ENCODE results near the gene CSRP3.

The CSRP3 gene

GRCh38 chr11:19191530-19192169, 10.1 kb downstream of the CSRP3 start:
- DNase-seq (ENCODE audit: extremely low spot score, insufficient read length, low read depth) (no peak), FAIRE-seq (no peak)

- FAIRE-seq, result no peak
- DNase-seq (ENCODE audit: extremely low spot score, insufficient read length, low read depth), result no peak
Observed at GRCh38 chr11:19187833-19188258, 13.9 kb downstream of the CSRP3 start.

GRCh38 chr11:19187114-19187832, 14.5 kb downstream of the CSRP3 start:
- DNase-seq (ENCODE audit: extremely low spot score, insufficient read length, low read depth) (no peak), FAIRE-seq (no peak)

- DNase-seq (ENCODE audit: extremely low spot score, insufficient read length, low read depth) (no peak), FAIRE-seq (no peak)
Observed at GRCh38 chr11:19185516-19186052, 16.2 kb downstream of the CSRP3 start.

- no peak for DNase-seq (ENCODE audit: extremely low spot score, insufficient read length, low read depth)
- no peak for FAIRE-seq
Observed at GRCh38 chr11:19185036-19185435, 16.7 kb downstream of the CSRP3 start.

GRCh38 chr11:19183646-19184045, 18.1 kb downstream of the CSRP3 start:
- no peak for FAIRE-seq
- DNase-seq (ENCODE audit: extremely low spot score, insufficient read length, low read depth), result no peak

GRCh38 chr11:19181531-19182261, 20.1 kb downstream of the CSRP3 start:
- DNase-seq (ENCODE audit: extremely low spot score, insufficient read length, low read depth), result no peak
- FAIRE-seq, result no peak

GRCh38 chr11:19176629-19177186, 25.1 kb downstream of the CSRP3 start:
- FAIRE-seq, result no peak

GRCh38 chr11:19173964-19174638, 27.7 kb downstream of the CSRP3 start:
- no peak for FAIRE-seq
- no peak for DNase-seq (ENCODE audit: extremely low spot score, insufficient read length, low read depth)

More at GRCh38 chr11:19176629-19177186, 25.1 kb downstream of the CSRP3 start:
- no peak for DNase-seq (ENCODE audit: extremely low spot score, insufficient read length, low read depth)

- FAIRE-seq (no peak), DNase-seq (ENCODE audit: extremely low spot score, insufficient read length, low read depth) (no peak)
Observed at GRCh38 chr11:19173004-19173689, 28.6 kb downstream of the CSRP3 start.

- no peak for FAIRE-seq
- DNase-seq (ENCODE audit: extremely low spot score, insufficient read length, low read depth), result no peak
Observed at GRCh38 chr11:19168090-19168489, 33.7 kb downstream of the CSRP3 start.

- DNase-seq (ENCODE audit: extremely low spot score, insufficient read length, low read depth), result no peak
- FAIRE-seq, result no peak
Observed at GRCh38 chr11:19164881-19165280, 36.9 kb downstream of the CSRP3 start.

- no peak for DNase-seq (ENCODE audit: extremely low spot score, insufficient read length, low read depth)
- FAIRE-seq, result no peak
Observed at GRCh38 chr11:19164230-19164855, 37.4 kb downstream of the CSRP3 start.

GRCh38 chr11:19163617-19164016, 38.2 kb downstream of the CSRP3 start:
- DNase-seq (ENCODE audit: extremely low spot score, insufficient read length, low read depth) (no peak), FAIRE-seq (no peak)

- DNase-seq (ENCODE audit: extremely low spot score, insufficient read length, low read depth), result no peak
- no peak for FAIRE-seq
Observed at GRCh38 chr11:19162951-19163505, 38.8 kb downstream of the CSRP3 start.

GRCh38 chr11:19161651-19162050, 40.1 kb downstream of the CSRP3 start:
- DNase-seq (ENCODE audit: extremely low spot score, insufficient read length, low read depth) (no peak), FAIRE-seq (no peak)

- DNase-seq (ENCODE audit: extremely low spot score, insufficient read length, low read depth), result no peak
- FAIRE-seq, result no peak
Observed at GRCh38 chr11:19160847-19161246, 40.9 kb downstream of the CSRP3 start.

- DNase-seq (ENCODE audit: extremely low spot score, insufficient read length, low read depth) (no peak), FAIRE-seq (no peak)
Observed at GRCh38 chr11:19156892-19157291, 44.9 kb downstream of the CSRP3 start.

- no peak for DNase-seq (ENCODE audit: extremely low spot score, insufficient read length, low read depth)
- no peak for FAIRE-seq
Observed at GRCh38 chr11:19145319-19145718, 56.5 kb downstream of the CSRP3 start.

Measured in GM18507 (cell line).